HG03139 (cell line): Measurements from ENCODE around the gene CSF1R.
"Not testable (repeated sequence)": the region's sequence is repeated elsewhere in the genome, so short reads cannot be mapped to it uniquely, and the experiment has no call there.

Experiments
- ATAC-seq: cut with Tn5 transposase; IDR thresholded peaks from one replicate; pipeline ENCODE4 v1.9.1; 2021; ENCODE audit not compliant: unreplicated experiment

The CSF1R gene

GRCh38 chr5:150028047-150028446 lies 58.3 kb downstream of the CSF1R start:
- ATAC-seq: not testable (repeated sequence)

DNA sequence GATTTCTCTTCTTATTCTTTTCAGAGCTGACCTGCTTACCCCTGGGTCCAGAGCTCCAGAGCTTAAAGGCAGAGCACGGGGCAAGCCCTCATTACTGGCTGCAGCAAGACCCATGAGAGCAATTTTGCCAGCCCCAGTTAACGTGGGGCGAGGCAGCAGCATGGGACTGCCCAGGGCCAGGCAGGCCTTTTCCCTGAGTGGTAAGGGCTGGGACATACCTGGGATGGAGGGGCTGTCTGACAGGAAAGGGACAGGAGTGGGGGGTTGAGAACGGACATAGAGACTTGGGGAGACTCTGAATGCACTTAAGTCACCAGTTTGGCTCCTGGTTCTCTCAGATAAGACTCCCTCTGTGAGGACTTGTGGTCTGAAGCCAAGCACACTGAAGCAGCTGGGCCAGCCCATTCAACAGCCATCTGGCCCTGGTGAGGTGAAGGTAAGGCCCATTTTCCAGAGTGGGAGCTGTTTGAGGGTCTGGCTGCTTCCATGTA lies 59.6 kb downstream of the CSF1R start:
- no peak for ATAC-seq

DNA sequence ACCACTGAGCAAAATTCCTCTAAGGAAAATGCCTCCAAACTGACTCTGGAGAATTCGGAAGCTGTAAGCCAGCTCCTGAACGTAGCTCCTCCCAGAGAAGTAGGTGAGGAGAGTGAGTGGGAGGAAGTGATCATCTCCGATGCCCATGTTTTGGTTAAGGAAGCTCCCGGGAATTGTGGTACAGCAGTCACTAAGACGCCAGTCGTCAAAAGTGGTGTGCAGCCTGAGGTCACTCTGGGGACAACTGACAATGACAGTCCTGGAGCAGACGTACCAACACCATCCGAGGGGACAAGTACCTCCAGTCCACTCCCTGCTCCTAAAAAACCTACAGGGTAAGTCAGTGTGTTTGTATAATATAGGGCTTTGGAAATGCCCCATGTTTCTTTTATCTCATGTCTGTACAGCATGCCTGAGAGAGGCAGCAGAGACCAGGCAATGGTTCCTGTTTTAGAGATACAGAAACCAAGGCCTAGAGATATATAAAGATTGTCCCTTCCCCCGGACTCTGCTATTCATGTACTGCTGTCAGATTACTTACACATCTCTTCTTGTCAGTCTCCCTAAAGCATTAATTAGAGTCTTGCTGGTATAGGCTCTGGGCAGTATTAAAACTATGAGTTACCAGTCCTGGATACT lies 61.9 kb downstream of the CSF1R start:
- ATAC-seq: no peak

DNA sequence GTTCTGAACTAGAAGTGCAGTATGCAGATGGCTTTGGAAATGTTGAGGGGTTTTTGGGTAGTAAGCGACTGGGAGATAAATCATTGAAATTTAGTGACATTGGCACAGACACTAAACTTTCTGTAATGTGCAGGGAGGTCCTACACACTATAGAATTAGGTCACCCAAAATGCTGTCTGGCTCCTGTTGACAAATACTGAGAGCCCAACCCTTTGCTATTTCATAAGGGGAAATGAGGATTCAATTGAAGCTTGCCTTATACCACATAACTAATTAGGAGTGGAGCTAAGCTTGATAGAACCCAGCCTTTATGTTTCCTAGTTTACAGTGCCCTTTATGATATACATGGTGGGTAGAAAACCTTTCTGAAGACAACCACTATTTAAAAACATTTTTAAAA lies 63.2 kb downstream of the CSF1R start:
- no peak for ATAC-seq

DNA sequence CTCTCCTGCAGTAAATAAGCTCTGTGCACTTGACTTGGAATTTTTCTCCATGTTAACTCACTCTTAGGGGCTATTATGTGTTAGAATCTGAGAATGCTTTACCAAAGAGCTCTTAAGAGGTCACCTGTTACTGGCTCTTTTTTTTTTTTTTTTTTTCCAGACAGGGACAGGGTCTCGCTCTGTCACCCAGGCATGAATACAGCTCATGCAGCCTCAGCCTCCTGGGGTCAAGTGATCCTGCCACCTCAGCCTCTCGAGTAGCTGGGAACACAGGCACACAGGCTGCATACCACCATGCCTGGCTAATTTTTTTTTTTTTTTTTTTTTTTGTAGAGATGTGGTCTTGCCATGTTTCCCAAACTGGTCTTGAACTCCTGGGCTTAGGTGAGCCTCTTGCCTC lies 63.7 kb downstream of the CSF1R start:
- ATAC-seq: no peak

- no peak for ATAC-seq
Observed at GRCh38 chr5:150022158-150022531, 64.2 kb downstream of the CSF1R start.

- no peak for ATAC-seq
Observed at GRCh38 chr5:150021491-150022157, 64.7 kb downstream of the CSF1R start.

DNA sequence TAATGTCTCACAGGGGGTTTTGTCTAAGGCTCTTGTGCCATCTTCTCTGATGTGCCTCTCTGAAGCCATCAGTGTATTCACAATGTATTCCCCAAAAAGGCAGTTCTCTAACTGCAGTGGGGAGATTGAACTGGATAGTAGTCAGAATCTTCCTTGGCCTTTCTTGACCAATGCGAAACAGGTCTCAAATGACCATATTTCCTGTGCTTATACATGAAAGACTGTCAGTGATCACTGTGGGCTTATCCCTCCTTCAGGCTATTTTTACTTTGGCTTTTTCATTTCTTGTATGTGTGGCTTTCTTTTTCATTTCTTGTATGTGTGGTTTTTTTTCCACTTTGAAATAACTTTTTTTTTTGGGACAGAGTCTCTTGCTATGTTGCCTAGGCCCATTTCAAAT lies 66.1 kb downstream of the CSF1R start:
- no peak for ATAC-seq

DNA sequence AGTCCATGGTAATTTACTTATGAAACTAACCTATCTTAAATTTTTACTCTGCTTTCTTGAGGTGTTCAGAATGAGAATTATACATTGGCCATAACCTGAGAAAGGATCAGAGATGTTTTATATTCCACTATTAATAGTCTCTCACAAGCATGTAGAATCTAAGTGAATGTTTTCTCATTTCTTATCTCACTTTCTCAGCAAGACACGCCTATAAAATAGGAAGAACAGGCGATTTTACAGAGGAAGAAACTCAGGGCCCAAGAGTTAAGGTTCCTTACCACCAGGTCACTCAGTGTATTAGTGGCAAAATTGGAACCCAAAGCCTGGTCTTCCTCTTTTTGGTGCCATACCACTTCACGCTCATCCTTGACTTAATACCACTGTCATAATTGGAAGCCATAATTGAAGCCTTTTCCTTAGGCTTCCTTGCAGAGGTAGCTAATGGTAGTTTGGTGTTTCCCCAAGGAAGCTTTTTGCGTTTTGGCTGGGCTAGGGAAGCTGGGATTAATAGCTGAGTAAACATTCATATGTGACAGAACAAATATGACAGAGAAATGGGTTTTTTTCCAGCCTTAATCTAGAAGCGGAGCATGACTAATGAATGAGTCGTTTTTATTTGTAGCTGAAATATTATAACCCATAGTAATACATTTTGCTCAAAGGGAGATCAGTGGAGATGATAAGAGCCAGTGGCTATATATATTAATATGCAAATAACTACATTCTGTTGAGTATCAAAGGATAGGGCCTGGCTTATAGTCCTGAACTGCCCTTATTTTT lies 68.9 kb downstream of the CSF1R start:
- ATAC-seq: no peak

GRCh38 chr5:150016537-150016936 lies 69.8 kb downstream of the CSF1R start:
- no peak for ATAC-seq

GRCh38 chr5:150015415-150015814 lies 70.9 kb downstream of the CSF1R start:
- no peak for ATAC-seq

GRCh38 chr5:150014456-150014855 lies 71.9 kb downstream of the CSF1R start:
- ATAC-seq: no peak

GRCh38 chr5:150013931-150014330 lies 72.4 kb downstream of the CSF1R start:
- ATAC-seq: no peak

DNA sequence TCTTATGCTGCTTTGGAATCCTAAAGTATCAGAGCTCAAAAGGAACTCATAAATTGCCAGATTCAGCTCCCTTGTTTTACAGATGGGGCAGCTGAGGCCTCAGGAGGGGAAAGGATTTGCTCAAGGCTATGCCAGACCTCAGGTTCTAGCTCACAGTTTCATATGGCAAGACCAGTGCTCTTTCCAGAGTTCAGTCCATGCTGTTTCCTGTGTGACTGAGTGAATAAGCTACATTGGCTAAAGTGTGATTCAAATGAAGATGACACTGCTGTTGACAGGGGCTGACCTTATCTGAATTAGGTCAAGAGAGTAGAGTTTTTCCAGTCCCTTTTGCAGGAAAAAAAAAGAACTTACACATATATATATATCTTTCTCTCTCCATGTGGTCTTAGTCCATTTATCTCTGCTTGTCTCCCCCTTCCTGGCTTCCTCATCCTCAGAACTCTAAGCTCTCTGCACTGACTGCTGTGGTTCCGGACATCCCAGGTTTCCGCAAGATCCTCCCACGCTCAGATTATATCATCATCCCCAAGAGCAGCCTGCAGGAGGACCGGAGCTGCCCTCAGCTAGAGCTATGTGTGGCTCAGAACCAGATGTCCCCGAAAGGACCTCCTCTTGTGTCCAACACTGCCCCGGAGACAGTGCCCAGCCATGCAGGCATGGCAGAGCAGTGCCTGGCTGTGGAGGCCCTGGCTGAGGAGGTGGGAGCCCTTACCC lies 76.5 kb downstream of the CSF1R start:
- ATAC-seq: no peak

DNA sequence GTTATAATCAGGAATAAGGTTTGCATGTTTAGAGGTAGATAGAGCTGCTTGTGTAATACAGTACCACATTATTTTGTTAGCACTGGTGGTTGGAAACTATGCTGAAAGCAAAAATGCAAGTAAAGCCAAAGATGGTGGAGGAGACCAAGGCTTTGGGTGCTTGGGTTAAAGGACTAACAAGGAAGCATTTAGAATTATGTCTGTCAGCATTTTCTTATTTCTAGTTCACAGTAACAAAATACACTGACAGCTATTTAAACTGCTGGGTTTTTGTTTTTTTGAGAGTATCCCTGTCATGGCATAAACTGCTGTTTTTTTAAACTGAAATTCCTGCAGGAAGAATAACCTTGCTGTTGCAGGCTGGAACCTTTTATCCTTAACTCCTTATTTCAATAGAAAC lies 79.3 kb downstream of the CSF1R start:
- no peak for ATAC-seq

DNA sequence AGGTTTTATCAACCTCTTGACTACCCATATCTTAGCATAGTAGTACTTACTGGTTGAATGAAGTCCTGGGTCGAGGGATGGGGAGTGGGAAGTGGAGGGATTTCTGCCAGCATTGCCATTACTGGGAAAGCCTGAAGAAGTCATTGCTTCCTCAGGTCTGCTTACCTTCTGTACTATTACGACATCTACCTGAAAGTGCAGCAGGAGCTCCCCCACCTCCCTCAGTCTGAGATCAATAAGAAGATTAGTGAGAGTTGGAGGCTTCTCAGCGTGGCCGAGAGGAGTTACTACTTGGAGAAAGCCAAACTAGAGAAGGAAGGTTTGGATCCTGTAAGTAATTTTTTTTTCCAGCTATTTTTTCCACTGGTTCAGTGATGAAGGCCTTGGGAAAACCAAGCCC lies 80.0 kb downstream of the CSF1R start:
- no peak for ATAC-seq
